GM12878 (cell line): ENCODE results near the gene LOXL3. TPM values are rescaled to one million over a fixed set of nuclear protein-coding genes. Genes with fewer than 3 reads are reported as not detected.

Source experiments
- ATAC-seq: fragments of 200-7000 bp; cut with Tn5 transposase; 3 replicates; pipeline ENCODE4 v1.9.1; 2020; ENCODE audit warnings: mild to moderate bottlenecking, moderate library complexity
- BruUV-seq: library from RNA; stranded (reverse); fragments of 400-500 nt; replicated peaks from 2 replicates; lab custom pipeline; 2021; lab: Mats Ljungman, UMichigan
- CTCF ChIA-PET: fragments of 300-600 bp; sonication (Branson Sonifier 250); formaldehyde crosslinking; extraction: SDS; loops from one replicate; lab custom pipeline; 2021; ENCODE audit warnings: inconsistent platforms; lab: Yijun Ruan, JAX
- POLR2A ChIA-PET: fragments of 350-600 bp; formaldehyde crosslinking; extraction: SDS; loops from one replicate; lab custom pipeline; 2021; ENCODE audit warnings: inconsistent platforms; lab: Charles Lee
- RAD21 ChIA-PET: fragments of 300-600 bp; sonication (Branson Sonifier 250); formaldehyde crosslinking; loops from one replicate; lab custom pipeline; 2023; ENCODE audit warnings: antibody characterized with exemption; ENCODE audit not compliant: unreplicated experiment; lab: Charles Lee
- SMC1A ChIA-PET: fragments of 300-600 bp; sonication (Branson Sonifier 250); formaldehyde crosslinking; loops from one replicate; lab custom pipeline; 2023; ENCODE audit not compliant: unreplicated experiment, uncharacterized antibody; lab: Charles Lee
- DNase-seq: peaks from one replicate; pipeline ENCODE4 v3.0.0-alpha.2; 2011; ENCODE audit warnings: low read depth, low spot score
- FAIRE-seq: peaks from 3 replicates; lab custom pipeline; 2011; peaks lifted over from hg19 to GRCh38; lab: Jason Lieb, UNC
- H2AFZ ChIP-seq: 2 replicates; pipeline ENCODE4 v1.6.0; 2011; ENCODE audit warnings: low read depth, low read length, control low read depth; ENCODE audit not compliant: control insufficient read depth
- H3K27ac ChIP-seq: 2 replicates; pipeline ENCODE4 v1.5.1; 2011; ENCODE audit warnings: control low read depth; ENCODE audit not compliant: control insufficient read depth, insufficient read depth
- H3K27me3 ChIP-seq, 2 experiments: replicated peaks in 1 of 2; 2 replicates each; pipeline versions ENCODE4 v1.6.0 to v1.6.1; 2011; ENCODE audit warnings: low read length in 1 of 2; ENCODE audit not compliant: control insufficient read depth in 2 of 2, insufficient read depth in 2 of 2
- H3K36me3 ChIP-seq, 2 experiments: 2 replicates each; pipeline ENCODE4 v1.5.1; 2011; ENCODE audit warnings: low read length in 1 of 2; ENCODE audit not compliant: control insufficient read depth in 2 of 2, insufficient read depth in 2 of 2
- H3K4me1 ChIP-seq: 2 replicates; pipeline ENCODE4 v1.6.1; 2011; ENCODE audit warnings: mild to moderate bottlenecking, low read length, moderate library complexity, mixed read lengths; ENCODE audit not compliant: control insufficient read depth, insufficient read depth
- H3K4me2 ChIP-seq: 2 replicates; pipeline ENCODE4 v1.6.0; 2011; ENCODE audit warnings: control low read depth; ENCODE audit not compliant: control insufficient read depth, insufficient read depth
- H3K4me3 ChIP-seq: fragments of 200-600 bp; sonication (generic); 2 replicates; pipeline ENCODE4 v1.5.1; 2016
- H3K79me2 ChIP-seq: 2 replicates; pipeline ENCODE4 v1.6.0; 2011; ENCODE audit warnings: low read length; ENCODE audit not compliant: control insufficient read depth, insufficient read depth
- H3K9ac ChIP-seq: 2 replicates; pipeline ENCODE4 v1.8.0; 2011; ENCODE audit warnings: low read length, control low read depth, mixed read lengths; ENCODE audit not compliant: control insufficient read depth, insufficient read depth
- H3K9me3 ChIP-seq: replicated peaks from 3 replicates; pipeline ENCODE4 v1.5.1; 2011; ENCODE audit warnings: mild to moderate bottlenecking, low read length; ENCODE audit not compliant: control insufficient read depth, insufficient read depth
- H4K20me1 ChIP-seq: 2 replicates; pipeline ENCODE4 v1.6.0; 2011; ENCODE audit not compliant: control insufficient read depth, insufficient read depth
- CEBPB ChIP-seq, 2 experiments: fragments of 150-350 bp in 1 of 2; IDR thresholded peaks; 2 replicates each; pipeline ENCODE4 v1.6.1; 2012 to 2014; ENCODE audit warnings: low read depth in 2 of 2, low read length in 2 of 2, borderline replicate concordance in 1 of 2, inconsistent platforms in 1 of 2
- CHD1 ChIP-seq: IDR thresholded peaks from 2 replicates; pipeline ENCODE4 v1.6.1; 2012; ENCODE audit warnings: low read depth, low read length, improper control_type of control experiment
- E4F1 ChIP-seq: fragments of 450-650 bp; IDR thresholded peaks from 2 replicates; pipeline ENCODE4 v1.6.1; 2018; ENCODE audit warnings: borderline replicate concordance, mild to moderate bottlenecking; ENCODE audit not compliant: partially characterized antibody
- ESRRA ChIP-seq: IDR thresholded peaks from 2 replicates; pipeline ENCODE4 v1.6.1; 2012; ENCODE audit warnings: mild to moderate bottlenecking, low read length, improper control_type of control experiment
- FOXK2 ChIP-seq: fragments of 450-650 bp; IDR thresholded peaks from 2 replicates; pipeline ENCODE4 v1.6.1; 2017; ENCODE audit warnings: mild to moderate bottlenecking, moderate library complexity
- HCFC1 ChIP-seq: fragments of 150-350 bp; IDR thresholded peaks from 2 replicates; pipeline ENCODE4 v1.6.1; 2014; ENCODE audit warnings: low read length
- IKZF1 ChIP-seq: fragments of 450-650 bp; conservative IDR thresholded peaks from 2 replicates; pipeline ENCODE4 v1.6.1; 2017; ENCODE audit warnings: antibody characterized with exemption, mild to moderate bottlenecking
- MTA3 ChIP-seq: IDR thresholded peaks from 2 replicates; pipeline ENCODE4 v1.6.1; 2012; ENCODE audit warnings: low read length, inconsistent platforms, borderline replicate concordance
- MYC ChIP-seq: IDR thresholded peaks from 2 replicates; pipeline ENCODE4 v1.6.1; 2011; ENCODE audit warnings: mild to moderate bottlenecking, low read length, moderate library complexity, inconsistent platforms; ENCODE audit not compliant: insufficient read depth, insufficient replicate concordance, insufficient read length, severe bottlenecking
- PML ChIP-seq: IDR thresholded peaks from 2 replicates; pipeline ENCODE4 v1.6.1; 2012; ENCODE audit warnings: low read length, inconsistent platforms
- POLR2AphosphoS5 ChIP-seq: IDR thresholded peaks from 2 replicates; pipeline ENCODE4 v1.6.1; 2011; ENCODE audit warnings: mild to moderate bottlenecking, low read length, inconsistent platforms
- RB1 ChIP-seq: fragments of 450-650 bp; formaldehyde crosslinking; IDR thresholded peaks from 2 replicates; pipeline ENCODE4 v1.6.1; 2017; ENCODE audit warnings: mild to moderate bottlenecking, borderline replicate concordance
- RELA ChIP-seq: fragments of 450-650 bp; IDR thresholded peaks from 2 replicates; pipeline ENCODE4 v1.8.0; 2014; ENCODE audit warnings: borderline replicate concordance; ENCODE audit not compliant: partially characterized antibody
- ZNF24 ChIP-seq: fragments of 450-650 bp; IDR thresholded peaks from 2 replicates; pipeline ENCODE4 v1.6.1; 2017; ENCODE audit warnings: antibody characterized with exemption, mild to moderate bottlenecking
- WGBS: methylation state at CpG from one replicate; pipeline ENCODE4 v1.1.6; 2016; ENCODE audit warnings: low lambda C conversion rate; ENCODE audit not compliant: insufficient replicate concordance, insufficient coverage; ENCODE audit errors: missing lambda C conversion rate; 5-methylcytosine and 5-hydroxymethylcytosine counted together
- in situ Hi-C: fragments of 300-500 bp; cut with MboI; formaldehyde crosslinking; loops from 9 replicates; pipeline ENCODE4 v1.14.3; 2018; ENCODE audit warnings: mixed read lengths
- intact Hi-C: fragments of 100-400 bp; cut with micrococcal nuclease; formaldehyde crosslinking; loops from one replicate; pipeline ENCODE4 v1.14.2; 2022; ENCODE audit not compliant: unreplicated experiment
- polyA plus RNA-seq, 11 experiments: library from polyadenylated mRNA; depleted of rRNA in 4 of 11; unstranded in 6 of 11; stranded (reverse) in 5 of 11; fragments of >200 nt; fragmentation: Nextera tagmentation in 4 of 11; fragmentation: Illumina TruSeq in 1 of 11; extraction: Ambion mirVana in 4 of 11; extraction: Trizol in 1 of 11; gene quantifications; 1 replicate in 1 of 11; 2 replicates in 10 of 11; pipeline versions ENCODE4 v1.2.1 to v1.2.3, GENCODE V29; 2011 to 2016; ENCODE audit warnings: inconsistent platforms in 2 of 11, missing spikeins in 2 of 11, low read depth in 1 of 11
- total RNA-seq, 4 experiments: library from RNA; depleted of rRNA in 3 of 4; stranded (reverse); fragments of >200 nt in 3 of 4; fragmentation: Illumina TruSeq in 1 of 4; extraction: Trizol in 1 of 4; gene quantifications; 2 replicates each; pipeline versions ENCODE4 v1.2.1 to v1.2.3, GENCODE V29; 2013 to 2021

LOXL3 gene
- total and polyA plus RNA-seq, 10 of the 15 experiments (the other 5 are each of a cell fraction or from before 2014, with no cell fraction given), result 6.2 to 40.9 (median 23.3) TPM

- Histone ChIP-seq H2AFZ (no peak overlapping the region), H3K36me3 (peaks cover 12 to 23% of the 10 kb centered on the region in 2 experiments), H3K9ac (no peak overlapping the region), H3K27ac (no peak overlapping the region), H3K79me2 (peaks cover 46% of the 10 kb centered on the region), H3K4me1 (peaks cover 30% of the 10 kb centered on the region), H4K20me1 (no peaks in the 10 kb centered on the region), H3K4me3 (no peak overlapping the region)
- ChIA-PET POLR2A (interaction anchor here (0.7 to 2.6 kb wide), 6 partner anchors 18 to 60 kb away, joined by 3 to 10 read pairs (median 4); partner anchors contain the start of gene PCGF1), CTCF (interaction anchor here (1.1 to 10.4 kb wide), 6 partner anchors 19 to 60 kb away, joined by 4 to 226 read pairs (median 51); partner anchors contain the start of genes CCDC142, PCGF1 and TTC31), SMC1A (interaction anchor here (1.4 to 9.9 kb wide), 4 partner anchors 18 to 60 kb away, joined by 3 to 208 read pairs (median 30); partner anchors contain the start of gene PCGF1)
- in situ Hi-C loops, result no loop called here
- ATAC-seq, result no peak
- 73% methylated on average over 11 of the region's 11 CpGs for WGBS
- no peak for DNase-seq
- no peak for FAIRE-seq
- no TSS peak for BruUV-seq
- TF ChIP-seq E4F1 (no peak), CHD1 (no peak), RELA (no peak), ESRRA (no peak), PML (no peak), MTA3 (no peak), POLR2AphosphoS5 (no peak), IKZF1 (no peak), MYC (no peak), CEBPB (IDR thresholded peaks at IDR 0.05; ENCODE audit: borderline replicate concordance in 1 of 2, low read depth in 2 of 2, low read length in 2 of 2) (no peak), RB1 (no peak), FOXK2 (no peak), HCFC1 (no peak), ZNF24 (no peak)
- TF ChIP-seq, all 136 proteins: peak for 0
- H3K27me3 ChIP-seq, result no peaks in the 10 kb centered on the region
- intact Hi-C loops, result no loop called here
- RAD21 ChIA-PET, result interaction anchor here (1.1 to 7.5 kb wide), 3 partner anchors 44 to 91 kb away, joined by 3 to 158 read pairs (median 7); partner anchors contain the start of genes CCDC142 and TTC31
- peak overlapping the region; percentile 46 for H3K4me2 ChIP-seq
- H3K9me3 ChIP-seq, result no peaks in the 10 kb centered on the region
Measured at GRCh38 chr2:74526649-74527230, 27.0 kb downstream of the LOXL3 start.
